ENCODE measurements around the gene SCIN.

DNA sequence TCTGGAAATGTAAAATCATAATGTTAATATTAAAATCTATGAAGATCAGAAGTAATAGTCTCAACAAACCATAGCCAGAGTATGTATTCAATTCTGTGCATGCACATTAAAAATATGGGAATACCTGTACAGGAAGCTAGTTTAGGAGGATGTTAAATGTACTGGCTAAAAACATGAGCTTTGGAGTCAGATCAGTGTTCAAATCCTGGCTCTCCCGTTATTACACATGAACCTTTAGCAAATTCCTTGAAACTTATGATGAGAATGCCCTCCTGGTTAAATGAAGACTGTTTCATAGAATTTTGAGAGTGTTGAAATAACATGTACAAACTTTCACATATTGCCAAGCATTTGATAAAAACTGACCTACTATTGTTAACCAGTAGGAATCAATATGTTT lies 121.5 kb downstream of the SCIN start:
- TF ChIP-seq GATA3 (IDR thresholded peaks at IDR 0.05; ENCODE audit: low read depth, low read length) (no peak), GATA2 (IDR thresholded peaks at IDR 0.05; ENCODE audit: low read depth, low read length) (no peak)

Measured in SH-SY5Y (cell line).